Kidney (tissue), 14 donors: Measurements from ENCODE around the gene NTN4. TPM values are rescaled to one million over a fixed set of nuclear protein-coding genes. Genes with fewer than 3 reads are reported as not detected.

Source experiments
- DNase-seq, 5 donors: peaks; one replicate each; pipeline ENCODE4 v3.0.0-alpha.2; 2013 to 2020
- FAIRE-seq: peaks from 2 replicates; lab custom pipeline; 2012; peaks lifted over from hg19 to GRCh38; lab: Jason Lieb, UNC
- H3K27ac ChIP-seq, 2 donors: one replicate each; pipeline ENCODE4 v1.7.0; 2013; ENCODE audit warnings: low read depth in 2 of 2, low read length in 2 of 2, inconsistent platforms in 1 of 2
- H3K27me3 ChIP-seq: one replicate; pipeline ENCODE4 v1.7.1; 2013; ENCODE audit warnings: low read length, inconsistent platforms; ENCODE audit not compliant: control insufficient read depth, insufficient read depth
- H3K36me3 ChIP-seq, 3 donors: one replicate each; pipeline versions ENCODE4 v1.7.0 to v1.7.1; 2013; ENCODE audit warnings: low read length in 3 of 3, control low read depth in 1 of 3, inconsistent platforms in 1 of 3; ENCODE audit not compliant: insufficient read depth in 3 of 3, control insufficient read depth in 2 of 3
- H3K4me1 ChIP-seq, 3 donors: one replicate each; pipeline versions ENCODE4 v1.7.0 to v1.7.1; 2013; ENCODE audit warnings: low read length in 3 of 3, inconsistent platforms in 1 of 3, low read depth in 1 of 3; ENCODE audit not compliant: control insufficient read depth in 2 of 3, insufficient read depth in 2 of 3
- H3K4me3 ChIP-seq, 3 donors: one replicate each; pipeline versions ENCODE4 v1.7.0 to v1.8.1; 2013; ENCODE audit warnings: low read length in 3 of 3, control low read depth in 1 of 3, inconsistent platforms in 1 of 3
- H3K9ac ChIP-seq, 3 donors: one replicate each; pipeline versions ENCODE4 v1.7.0 to v1.7.1; 2013; ENCODE audit warnings: low read length in 3 of 3, control low read depth in 1 of 3, inconsistent platforms in 1 of 3
- H3K9me3 ChIP-seq, 3 donors: one replicate each; pipeline versions ENCODE4 v1.7.0 to v1.7.1; 2013; ENCODE audit warnings: low read length in 3 of 3, control low read depth in 1 of 3, inconsistent platforms in 1 of 3; ENCODE audit not compliant: control insufficient read depth in 2 of 3, insufficient read depth in 1 of 3
- intact Hi-C: fragments of 100-400 bp; cut with DNase I; formaldehyde crosslinking; loops from one replicate; pipeline ENCODE4 v1.11.1; 2022
- polyA plus RNA-seq: library from polyadenylated mRNA; stranded (reverse); fragments of 350-450 nt; fragmentation: Illumina TruSeq; extraction: RNeasy Lipid Tissue Mini Kit (QIAGEN cat#74804); gene quantifications from one replicate; pipeline ENCODE4 v1.2.3, GENCODE V29; 2014; ENCODE audit warnings: low read depth, low replicate concordance; ENCODE audit not compliant: insufficient read depth
- total RNA-seq: library from RNA; stranded (reverse); fragmentation: NEBNext Ultra II Directional; extraction: Animal tissue kit (Norgen Biotek cat#: 25700); gene quantifications from one replicate; pipeline ENCODE4 v1.2.1, GENCODE V29; 2021
- TF ChIP-seq, protein P1 (sequence below): IDR thresholded peaks from 3 replicates; pipeline ENCODE4 v1.5.1; 2012; ENCODE audit warnings: mild to moderate bottlenecking, moderate library complexity, borderline replicate concordance; ENCODE audit not compliant: insufficient read depth; ENCODE audit errors: extremely low read depth
- donor health status: control.
- donor health status: control.
- donor health status: control.
- donor health status: control.
- donor health status: control.
- donor health status: DM: yes; HTN: yes; CAD: no.
- donor health status: Normal renal cell carcinoma (clear cell type).

The NTN4 gene
- total and polyA plus RNA-seq, 2 donors from 2014 or later = 71.0 to 83.2 TPM

DNA sequence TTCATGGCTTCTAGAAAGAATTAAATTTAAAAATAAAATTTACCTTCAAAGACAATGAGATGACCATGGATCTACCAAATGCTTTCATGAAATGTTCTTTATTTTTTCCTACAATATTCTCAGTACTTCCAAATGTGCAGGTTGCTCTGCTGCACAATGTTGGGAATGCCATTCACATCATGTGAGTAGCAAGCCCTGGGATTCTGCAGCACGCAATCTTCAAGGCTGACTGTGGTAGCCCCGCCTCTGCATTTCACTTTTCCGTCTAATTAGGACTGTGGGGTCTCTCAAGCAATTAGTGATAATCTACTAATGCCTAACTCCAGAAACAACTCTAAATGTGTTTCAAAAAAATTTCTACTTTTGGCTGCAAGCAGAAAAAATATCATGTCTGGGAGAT, 13.7 kb upstream of the NTN4 start:
- DNase-seq (no peak), FAIRE-seq (no peak)
- Histone ChIP-seq H3K9me3 (no peaks in the 10 kb centered on the region), H3K27me3 (no peaks in the 10 kb centered on the region), H3K4me1 (peaks cover 0 to 15% (median 2%) of the 10 kb centered on the region in 3 donors), H3K4me3 (no peak overlapping the region), H3K27ac (no peak overlapping the region), H3K9ac (no peak overlapping the region), H3K36me3 (no peaks in the 10 kb centered on the region)
- TF ChIP-seq, protein P1, sequence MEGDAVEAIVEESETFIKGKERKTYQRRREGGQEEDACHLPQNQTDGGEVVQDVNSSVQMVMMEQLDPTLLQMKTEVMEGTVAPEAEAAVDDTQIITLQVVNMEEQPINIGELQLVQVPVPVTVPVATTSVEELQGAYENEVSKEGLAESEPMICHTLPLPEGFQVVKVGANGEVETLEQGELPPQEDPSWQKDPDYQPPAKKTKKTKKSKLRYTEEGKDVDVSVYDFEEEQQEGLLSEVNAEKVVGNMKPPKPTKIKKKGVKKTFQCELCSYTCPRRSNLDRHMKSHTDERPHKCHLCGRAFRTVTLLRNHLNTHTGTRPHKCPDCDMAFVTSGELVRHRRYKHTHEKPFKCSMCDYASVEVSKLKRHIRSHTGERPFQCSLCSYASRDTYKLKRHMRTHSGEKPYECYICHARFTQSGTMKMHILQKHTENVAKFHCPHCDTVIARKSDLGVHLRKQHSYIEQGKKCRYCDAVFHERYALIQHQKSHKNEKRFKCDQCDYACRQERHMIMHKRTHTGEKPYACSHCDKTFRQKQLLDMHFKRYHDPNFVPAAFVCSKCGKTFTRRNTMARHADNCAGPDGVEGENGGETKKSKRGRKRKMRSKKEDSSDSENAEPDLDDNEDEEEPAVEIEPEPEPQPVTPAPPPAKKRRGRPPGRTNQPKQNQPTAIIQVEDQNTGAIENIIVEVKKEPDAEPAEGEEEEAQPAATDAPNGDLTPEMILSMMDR = no peak
- intact Hi-C loops = no loop called here

DNA sequence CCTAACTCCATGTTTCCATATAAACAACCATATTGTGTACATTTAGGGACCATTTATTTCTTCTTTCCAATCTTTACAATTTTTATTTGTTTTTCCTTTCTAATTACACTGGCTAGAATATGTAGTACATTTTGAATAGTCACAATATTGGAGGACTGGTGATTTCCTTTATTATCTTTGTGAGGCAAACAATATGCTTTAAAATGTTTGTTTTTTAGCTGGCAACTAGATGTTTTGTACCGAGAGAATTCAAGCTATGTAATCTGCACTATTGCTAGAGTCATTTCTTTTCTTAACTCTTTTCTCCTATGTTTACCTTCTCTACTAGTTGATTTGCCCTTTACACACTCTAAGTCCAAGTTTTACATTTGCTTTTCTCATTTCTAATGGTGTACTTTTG, 13.3 kb upstream of the NTN4 start:
- intact Hi-C loops = no loop called here
- no peak for FAIRE-seq
- Histone ChIP-seq H3K9ac (no peak overlapping the region), H3K4me1 (peaks cover 0 to 15% (median 2%) of the 10 kb centered on the region in 3 donors), H3K27ac (no peak overlapping the region), H3K4me3 (no peak overlapping the region), H3K9me3 (no peaks in the 10 kb centered on the region), H3K36me3 (no peaks in the 10 kb centered on the region), H3K27me3 (no peaks in the 10 kb centered on the region)
- no peak for DNase-seq
- TF ChIP-seq, protein P1 = no peak

DNA sequence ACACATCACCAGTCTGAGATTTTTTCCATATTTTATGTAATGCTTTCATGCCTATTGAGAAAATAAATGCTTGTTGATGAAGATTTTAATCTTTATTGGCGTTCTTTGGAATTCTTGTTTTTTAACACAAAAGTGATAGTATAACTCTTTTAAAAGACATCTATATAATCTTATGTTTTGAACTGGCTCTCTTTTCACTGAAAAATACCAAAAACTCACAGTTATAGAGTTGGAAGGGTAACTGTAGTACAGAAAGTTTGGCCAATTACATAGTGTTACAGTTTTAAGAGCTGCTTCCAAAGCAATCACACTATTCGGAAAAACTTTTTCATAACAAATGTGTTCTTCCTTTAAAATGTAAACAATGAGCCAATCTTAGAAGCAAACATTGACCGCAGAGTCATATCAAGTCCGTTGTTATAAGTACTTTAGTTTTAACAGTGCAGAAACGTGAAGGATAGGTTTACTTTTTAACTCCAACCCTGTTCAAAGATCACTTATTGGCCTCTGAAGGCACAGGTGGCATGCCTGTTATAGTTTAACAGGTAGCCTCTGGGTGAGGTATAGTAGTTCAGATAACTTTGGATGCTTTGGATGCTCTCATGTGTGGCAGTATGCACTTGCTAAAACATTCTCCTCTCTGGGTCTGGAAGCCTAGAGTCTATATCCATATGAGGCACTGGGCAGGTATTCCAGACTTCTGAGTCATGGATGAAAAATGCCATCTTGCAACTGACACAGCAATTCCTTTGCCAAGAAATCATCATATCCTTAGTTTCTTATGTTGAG, 12.1 kb upstream of the NTN4 start:
- intact Hi-C loops = no loop called here
- Histone ChIP-seq H3K27me3 (no peaks in the 10 kb centered on the region), H3K27ac (peak overlapping the region; percentile 30 to 86), H3K4me1 (peaks cover 0 to 15% (median 2%) of the 10 kb centered on the region in 3 donors), H3K9me3 (no peaks in the 10 kb centered on the region), H3K9ac (peak overlapping the region in 2 of 3 donors; percentile 7 to 41), H3K4me3 (no peak overlapping the region), H3K36me3 (no peaks in the 10 kb centered on the region)
- FAIRE-seq (peak; percentile 96), DNase-seq (peak in 3 of 5 donors; percentile 39 to 84 (median 82))
- TF ChIP-seq, protein P1 = no peak

DNA sequence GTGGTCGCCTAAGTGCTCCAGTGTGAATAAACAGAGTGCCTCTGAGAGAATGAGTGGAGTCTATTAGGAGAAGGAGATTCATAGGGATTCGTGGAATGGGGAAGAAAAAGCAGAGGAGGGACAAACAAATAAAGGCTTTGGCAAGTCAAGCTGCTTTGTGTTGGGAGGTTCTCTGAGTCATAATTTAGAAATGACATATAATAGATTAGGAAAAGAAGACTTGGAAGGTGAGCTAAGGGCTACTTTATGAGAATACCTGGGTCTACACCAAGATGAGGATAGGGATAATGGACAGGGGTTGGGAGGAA, 6.4 kb upstream of the NTN4 start:
- H3K27ac ChIP-seq = no peak overlapping the region
- no peaks in the 10 kb centered on the region for H3K9me3 ChIP-seq
- no peak for DNase-seq
- no peak overlapping the region for H3K9ac ChIP-seq
- no peaks in the 10 kb centered on the region for H3K27me3 ChIP-seq
- no peaks in the 10 kb centered on the region for H3K36me3 ChIP-seq
- no peak overlapping the region for H3K4me3 ChIP-seq
- peaks cover 0 to 7% (median 2%) of the 10 kb centered on the region in 3 donors for H3K4me1 ChIP-seq
- TF ChIP-seq, protein P1 = no peak
- intact Hi-C loops = no loop called here
- no peak for FAIRE-seq
